Progenitor cell of endocrine pancreas (in vitro differentiated cells): ENCODE measurements around the gene CNIH2. TPM values are rescaled to one million over a fixed set of nuclear protein-coding genes. Genes with fewer than 3 reads are reported as not detected.
"Not testable (repeated sequence)": the region's sequence is repeated elsewhere in the genome, so short reads cannot be mapped to it uniquely, and the experiment has no call there.

Experiments used
- DNase-seq: peaks from one replicate; pipeline ENCODE4 v3.0.0; 2021; ENCODE audit warnings: low spot score; ENCODE audit not compliant: unreplicated experiment
- H3K27ac Mint-ChIP-seq: 2 replicates; pipeline ENCODE4 v1.8.0; 2021; ENCODE audit warnings: mild to moderate bottlenecking, moderate library complexity, mixed read lengths
- H3K27me3 Mint-ChIP-seq: 2 replicates; pipeline ENCODE4 v1.8.0; 2021; ENCODE audit warnings: mixed read lengths
- H3K36me3 Mint-ChIP-seq: 2 replicates; pipeline ENCODE4 v1.8.0; 2022; ENCODE audit warnings: mixed read lengths; ENCODE audit not compliant: insufficient read depth
- H3K4me1 Mint-ChIP-seq: 2 replicates; pipeline ENCODE4 v1.8.0; 2021; ENCODE audit warnings: low read depth, mixed read lengths
- H3K4me3 Mint-ChIP-seq: 2 replicates; pipeline ENCODE4 v1.8.0; 2021; ENCODE audit warnings: low read depth, mild to moderate bottlenecking, moderate library complexity, mixed read lengths
- H3K9me3 Mint-ChIP-seq: 2 replicates; pipeline ENCODE4 v1.8.0; 2021; ENCODE audit warnings: low read depth, mixed read lengths
- CTCF ChIP-seq: fragments of 200-600 bp; sonication (generic); IDR thresholded peaks from one replicate; pipeline ENCODE4 v1.5.0; 2021; ENCODE audit warnings: antibody characterized with exemption, mild to moderate bottlenecking; ENCODE audit not compliant: unreplicated experiment
- total RNA-seq: library from RNA; stranded (reverse); gene quantifications from 2 replicates; pipeline ENCODE4 v1.2.1, GENCODE V29; 2021

Gene CNIH2
- total RNA-seq, 1 donor from 2014 or later = 21.3 TPM

- Mint-ChIP-seq H3K27me3 (no peaks in the 10 kb centered on the region), H3K4me3 (no peak overlapping the region), H3K9me3 (no peaks in the 10 kb centered on the region), H3K4me1 (no peaks in the 10 kb centered on the region), H3K36me3 (peaks cover 11% of the 10 kb centered on the region), H3K27ac (no peak overlapping the region)
- DNase-seq = no peak
- no peak for TF ChIP-seq CTCF
Observed at GRCh38 chr11:66247295-66247694, 30.7 kb upstream of the CNIH2 start.

- Mint-ChIP-seq H3K4me1 (no peaks in the 10 kb centered on the region), H3K27me3 (no peaks in the 10 kb centered on the region), H3K27ac (no peak overlapping the region), H3K9me3 (no peaks in the 10 kb centered on the region), H3K4me3 (no peak overlapping the region), H3K36me3 (peaks cover 11% of the 10 kb centered on the region)
- TF ChIP-seq CTCF = no peak
- DNase-seq = no peak
Observed at GRCh38 chr11:66247801-66248200, 30.2 kb upstream of the CNIH2 start.

- H3K27ac Mint-ChIP-seq = no peak overlapping the region
Observed at GRCh38 chr11:66248903-66249302, 29.1 kb upstream of the CNIH2 start.

GRCh38 chr11:66251809-66252208, 26.2 kb upstream of the CNIH2 start:
- H3K9me3 Mint-ChIP-seq = no peaks in the 10 kb centered on the region
- no peak for TF ChIP-seq CTCF
- H3K4me3 Mint-ChIP-seq = no peak overlapping the region
- H3K27ac Mint-ChIP-seq = no peak overlapping the region
- H3K27me3 Mint-ChIP-seq = no peaks in the 10 kb centered on the region
- peaks cover 2% of the 10 kb centered on the region for H3K4me1 Mint-ChIP-seq
- DNase-seq = no peak
- H3K36me3 Mint-ChIP-seq = peaks cover 7% of the 10 kb centered on the region

More at GRCh38 chr11:66248903-66249302, 29.1 kb upstream of the CNIH2 start:
- peaks cover 11% of the 10 kb centered on the region for H3K36me3 Mint-ChIP-seq
- H3K27me3 Mint-ChIP-seq = no peaks in the 10 kb centered on the region
- H3K4me3 Mint-ChIP-seq = no peak overlapping the region
- no peaks in the 10 kb centered on the region for H3K9me3 Mint-ChIP-seq
- no peaks in the 10 kb centered on the region for H3K4me1 Mint-ChIP-seq
- DNase-seq = no peak
- TF ChIP-seq CTCF = no peak

GRCh38 chr11:66253081-66253480, 24.9 kb upstream of the CNIH2 start:
- H3K27me3 Mint-ChIP-seq, H3K4me1 Mint-ChIP-seq, H3K9me3 Mint-ChIP-seq, DNase-seq, H3K27ac Mint-ChIP-seq, H3K4me3 Mint-ChIP-seq, H3K36me3 Mint-ChIP-seq: not testable (repeated sequence)

- H3K27ac Mint-ChIP-seq = peak overlapping the region; percentile 19
- no peak for DNase-seq
- H3K27me3 Mint-ChIP-seq = no peaks in the 10 kb centered on the region
- peak; percentile 5 for TF ChIP-seq CTCF
- peaks cover 11% of the 10 kb centered on the region for H3K4me1 Mint-ChIP-seq
- peak overlapping the region; percentile 82 for H3K4me3 Mint-ChIP-seq
- H3K36me3 Mint-ChIP-seq = peaks cover 11% of the 10 kb centered on the region
- no peaks in the 10 kb centered on the region for H3K9me3 Mint-ChIP-seq
Observed at GRCh38 chr11:66258473-66258893, 19.5 kb upstream of the CNIH2 start.
